Osteocyte (in vitro differentiated cells): ENCODE measurements around the gene CHST15. TPM values are rescaled to one million over a fixed set of nuclear protein-coding genes. Genes with fewer than 3 reads are reported as not detected.

ENCODE experiments used
- DNase-seq: peaks from one replicate; pipeline ENCODE4 v3.0.0; 2021; ENCODE audit warnings: mixed read lengths; ENCODE audit not compliant: unreplicated experiment; ENCODE audit errors: extremely low spot score
- H3K27ac Mint-ChIP-seq: one replicate; pipeline ENCODE4 v1.8.0; 2021; ENCODE audit warnings: mild to moderate bottlenecking, mixed read lengths; ENCODE audit not compliant: unreplicated experiment
- H3K27me3 Mint-ChIP-seq: one replicate; pipeline ENCODE4 v1.8.0; 2021; ENCODE audit warnings: mixed read lengths; ENCODE audit not compliant: unreplicated experiment
- H3K36me3 Mint-ChIP-seq: one replicate; pipeline ENCODE4 v1.8.0; 2021; ENCODE audit warnings: mixed read lengths; ENCODE audit not compliant: unreplicated experiment
- H3K4me1 Mint-ChIP-seq: one replicate; pipeline ENCODE4 v1.8.0; 2021; ENCODE audit warnings: mixed read lengths; ENCODE audit not compliant: unreplicated experiment
- H3K4me3 Mint-ChIP-seq: one replicate; pipeline ENCODE4 v1.8.0; 2021; ENCODE audit warnings: mild to moderate bottlenecking, moderate library complexity, mixed read lengths; ENCODE audit not compliant: unreplicated experiment
- H3K9me3 Mint-ChIP-seq: one replicate; pipeline ENCODE4 v1.8.0; 2021; ENCODE audit warnings: mixed read lengths; ENCODE audit not compliant: unreplicated experiment
- CTCF ChIP-seq: fragments of 200-600 bp; sonication (generic); IDR thresholded peaks from 2 replicates; pipeline ENCODE4 v1.5.0; 2021; ENCODE audit warnings: antibody characterized with exemption, mild to moderate bottlenecking, moderate library complexity
- total RNA-seq: library from RNA; stranded (reverse); gene quantifications from 2 replicates; pipeline ENCODE4 v1.2.1, GENCODE V29; 2021

The CHST15 gene
- total RNA-seq, 1 donor from 2014 or later: 66.3 TPM

GRCh38 chr10:124033887-124034218 is 59.5 kb downstream of the CHST15 start:
- no peak overlapping the region for H3K4me3 Mint-ChIP-seq
- no peaks in the 10 kb centered on the region for H3K9me3 Mint-ChIP-seq
- H3K36me3 Mint-ChIP-seq: peaks cover 31% of the 10 kb centered on the region
- TF ChIP-seq CTCF: no peak
- DNase-seq: no peak
- H3K4me1 Mint-ChIP-seq: peaks cover 15% of the 10 kb centered on the region
- H3K27me3 Mint-ChIP-seq: no peaks in the 10 kb centered on the region
- H3K27ac Mint-ChIP-seq: no peak overlapping the region

- Mint-ChIP-seq H3K9me3 (no peaks in the 10 kb centered on the region), H3K4me1 (peaks cover 15% of the 10 kb centered on the region), H3K27ac (peak overlapping the region; percentile 5), H3K4me3 (no peak overlapping the region), H3K27me3 (no peaks in the 10 kb centered on the region), H3K36me3 (peaks cover 33% of the 10 kb centered on the region)
- no peak for DNase-seq
- TF ChIP-seq CTCF: no peak
Observed at GRCh38 chr10:124032971-124033886, 60.2 kb downstream of the CHST15 start.

GRCh38 chr10:124032087-124032935 is 61.1 kb downstream of the CHST15 start:
- Mint-ChIP-seq H3K36me3 (peaks cover 35% of the 10 kb centered on the region), H3K4me1 (peaks cover 15% of the 10 kb centered on the region), H3K9me3 (no peaks in the 10 kb centered on the region), H3K27ac (peak overlapping the region; percentile 5), H3K4me3 (no peak overlapping the region), H3K27me3 (no peaks in the 10 kb centered on the region)
- DNase-seq: no peak
- no peak for TF ChIP-seq CTCF

GRCh38 chr10:124030492-124031110 is 62.8 kb downstream of the CHST15 start:
- no peak for TF ChIP-seq CTCF

More at GRCh38 chr10:124030492-124031110, 62.8 kb downstream of the CHST15 start:
- H3K27ac Mint-ChIP-seq: no peak overlapping the region
- no peak overlapping the region for H3K4me3 Mint-ChIP-seq
- H3K36me3 Mint-ChIP-seq: peaks cover 21% of the 10 kb centered on the region
- DNase-seq: no peak
- no peaks in the 10 kb centered on the region for H3K9me3 Mint-ChIP-seq
- no peaks in the 10 kb centered on the region for H3K27me3 Mint-ChIP-seq
- peaks cover 14% of the 10 kb centered on the region for H3K4me1 Mint-ChIP-seq
